Bone marrow (tissue), 2 donors: ENCODE results near the gene TRHDE.

Source experiments
- DNase-seq, 2 donors: peaks; one replicate each; lab custom pipeline; 2025; lab: John Stamatoyannopoulos, UW

Gene TRHDE, protein sequence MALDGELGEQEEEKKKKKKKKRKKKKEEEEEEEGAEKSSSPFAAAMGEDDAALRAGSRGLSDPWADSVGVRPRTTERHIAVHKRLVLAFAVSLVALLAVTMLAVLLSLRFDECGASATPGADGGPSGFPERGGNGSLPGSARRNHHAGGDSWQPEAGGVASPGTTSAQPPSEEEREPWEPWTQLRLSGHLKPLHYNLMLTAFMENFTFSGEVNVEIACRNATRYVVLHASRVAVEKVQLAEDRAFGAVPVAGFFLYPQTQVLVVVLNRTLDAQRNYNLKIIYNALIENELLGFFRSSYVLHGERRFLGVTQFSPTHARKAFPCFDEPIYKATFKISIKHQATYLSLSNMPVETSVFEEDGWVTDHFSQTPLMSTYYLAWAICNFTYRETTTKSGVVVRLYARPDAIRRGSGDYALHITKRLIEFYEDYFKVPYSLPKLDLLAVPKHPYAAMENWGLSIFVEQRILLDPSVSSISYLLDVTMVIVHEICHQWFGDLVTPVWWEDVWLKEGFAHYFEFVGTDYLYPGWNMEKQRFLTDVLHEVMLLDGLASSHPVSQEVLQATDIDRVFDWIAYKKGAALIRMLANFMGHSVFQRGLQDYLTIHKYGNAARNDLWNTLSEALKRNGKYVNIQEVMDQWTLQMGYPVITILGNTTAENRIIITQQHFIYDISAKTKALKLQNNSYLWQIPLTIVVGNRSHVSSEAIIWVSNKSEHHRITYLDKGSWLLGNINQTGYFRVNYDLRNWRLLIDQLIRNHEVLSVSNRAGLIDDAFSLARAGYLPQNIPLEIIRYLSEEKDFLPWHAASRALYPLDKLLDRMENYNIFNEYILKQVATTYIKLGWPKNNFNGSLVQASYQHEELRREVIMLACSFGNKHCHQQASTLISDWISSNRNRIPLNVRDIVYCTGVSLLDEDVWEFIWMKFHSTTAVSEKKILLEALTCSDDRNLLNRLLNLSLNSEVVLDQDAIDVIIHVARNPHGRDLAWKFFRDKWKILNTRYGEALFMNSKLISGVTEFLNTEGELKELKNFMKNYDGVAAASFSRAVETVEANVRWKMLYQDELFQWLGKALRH

GRCh38 chr12:72272091-72272661, at the start of gene TRHDE:
Gene TRHDE (plus strand): TSS chr12:72272370. CDS start chr12:72272644, 274 bp downstream.
- no peak for DNase-seq

DNA sequence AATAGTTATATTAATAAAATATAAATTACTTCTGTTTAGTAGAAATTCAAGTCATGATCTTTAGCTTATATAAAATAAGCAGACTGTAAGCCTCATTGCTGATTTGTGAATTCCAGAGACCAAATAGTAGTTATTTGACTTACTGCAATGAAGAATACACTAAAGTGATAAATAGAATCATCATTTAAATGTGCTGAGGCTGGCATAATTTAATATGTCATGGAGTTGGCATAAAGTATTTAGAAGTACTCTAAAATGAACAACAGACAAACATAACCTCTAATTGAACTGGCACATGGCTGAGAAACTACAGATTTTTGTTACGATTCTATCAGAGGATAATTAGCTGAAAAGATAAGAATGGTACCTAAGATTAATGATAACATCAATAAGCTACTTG, 45.7 kb upstream of the TRHDE start:
- no peak for DNase-seq

GRCh38 chr12:72228424-72228823, 43.7 kb upstream of the TRHDE start:
- DNase-seq: no peak

- no peak for DNase-seq
Measured at GRCh38 chr12:72230589-72230988, 41.6 kb upstream of the TRHDE start.

DNA sequence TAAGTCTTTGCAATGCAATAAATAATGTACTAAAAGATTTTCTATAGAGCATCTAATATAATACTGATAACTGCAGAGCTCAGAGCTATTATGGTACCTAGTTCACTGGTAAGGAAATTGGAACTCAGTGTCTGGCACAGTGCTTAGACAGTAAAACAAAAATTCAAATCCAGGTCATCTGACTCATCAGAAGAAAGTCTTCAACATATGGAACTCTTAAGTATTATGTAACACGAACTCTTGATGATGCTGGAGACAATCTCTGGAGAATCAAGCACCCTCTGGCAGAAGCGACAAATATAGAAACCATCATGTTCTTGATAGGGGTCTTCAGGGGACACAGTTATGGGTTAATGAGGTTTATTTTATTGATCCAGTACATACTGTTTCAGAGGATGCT, 37.3 kb upstream of the TRHDE start:
- DNase-seq: no peak

- no peak for DNase-seq
Measured at GRCh38 chr12:72236071-72236705, 36.0 kb upstream of the TRHDE start.

- no peak for DNase-seq
Measured at GRCh38 chr12:72241552-72241951, 30.6 kb upstream of the TRHDE start.

DNA sequence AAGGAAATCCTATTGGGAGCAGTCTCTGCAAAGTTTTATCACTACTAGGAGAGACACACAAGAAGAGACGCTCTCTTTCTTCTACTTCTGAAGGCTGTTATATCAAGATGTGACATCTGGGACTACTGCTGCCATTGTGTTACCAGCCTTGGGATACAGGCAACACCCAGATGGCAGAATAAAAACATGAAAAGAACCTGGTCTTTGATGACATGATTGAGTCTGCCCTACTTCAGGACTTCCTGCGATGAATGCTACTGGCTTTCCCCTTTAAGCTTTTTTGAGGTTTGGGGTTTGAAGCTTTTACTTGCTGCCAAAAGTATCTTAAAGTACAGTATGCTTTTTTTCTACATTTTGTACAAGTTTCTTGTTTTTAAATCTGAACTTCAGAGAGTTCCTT, 29.2 kb upstream of the TRHDE start:
- no peak for DNase-seq

DNA sequence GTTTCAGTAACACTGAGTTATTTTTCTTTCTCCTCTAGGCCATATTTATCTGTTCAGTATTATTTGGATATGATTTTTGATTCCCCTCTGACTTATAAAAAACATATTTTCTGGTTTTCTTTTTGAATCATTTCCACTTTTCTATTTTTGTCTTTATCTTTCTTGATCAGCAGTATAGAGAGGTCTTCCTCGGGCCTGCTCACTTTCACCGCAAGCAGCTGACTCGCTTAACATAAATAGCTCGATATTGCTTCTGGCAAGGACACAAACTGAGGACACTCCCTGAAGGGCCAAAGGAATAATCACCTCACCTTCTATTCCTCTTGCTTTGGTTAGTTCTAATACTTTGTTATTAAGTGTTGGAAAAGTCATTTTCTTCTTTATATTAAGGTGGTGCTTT, 25.8 kb upstream of the TRHDE start:
- no peak for DNase-seq

- DNase-seq: no peak
Measured at GRCh38 chr12:72250346-72250745, 21.8 kb upstream of the TRHDE start.

DNA sequence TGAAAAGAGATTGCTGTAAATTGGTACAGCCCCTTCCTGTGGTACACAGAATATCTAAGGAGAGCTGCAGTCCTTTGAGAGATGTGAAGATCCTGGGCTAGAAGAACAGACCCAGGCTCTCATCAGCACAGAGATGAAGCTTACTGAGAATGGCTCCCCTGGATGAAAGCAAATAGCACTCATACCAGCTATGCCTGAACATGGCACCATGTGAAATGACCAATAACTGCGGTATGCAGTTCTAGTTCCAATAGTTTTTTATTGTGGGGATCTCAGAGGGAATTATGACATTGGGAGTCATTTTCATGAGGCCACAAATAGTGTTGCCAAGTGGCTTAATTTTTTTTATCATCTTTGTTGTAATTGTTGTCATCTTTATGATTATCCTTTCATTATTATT, 15.4 kb upstream of the TRHDE start:
- no peak for DNase-seq

- DNase-seq: no peak
Measured at GRCh38 chr12:72261885-72262284, 10.3 kb upstream of the TRHDE start.

GRCh38 chr12:72264548-72265175, 7.5 kb upstream of the TRHDE start:
- DNase-seq: no peak

DNA sequence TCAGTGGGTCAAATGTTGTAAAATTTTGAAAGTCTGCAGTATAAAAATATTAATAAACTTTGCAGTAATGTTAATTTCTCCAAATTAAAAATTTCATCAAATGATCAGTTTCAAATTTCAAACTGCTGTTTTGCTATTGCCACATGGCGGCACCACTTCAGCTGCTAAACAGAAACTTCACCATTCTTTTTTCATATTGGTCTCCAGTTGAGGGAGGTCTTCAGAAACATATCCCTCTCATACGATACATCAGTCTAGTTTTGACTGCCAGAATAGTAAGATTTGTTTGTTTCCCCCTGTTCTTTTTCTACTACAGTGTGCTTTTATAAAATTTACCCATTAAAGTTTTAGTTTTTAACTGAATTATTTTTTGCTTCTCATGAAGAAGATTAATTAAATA, 4.2 kb upstream of the TRHDE start:
- no peak for DNase-seq

DNA sequence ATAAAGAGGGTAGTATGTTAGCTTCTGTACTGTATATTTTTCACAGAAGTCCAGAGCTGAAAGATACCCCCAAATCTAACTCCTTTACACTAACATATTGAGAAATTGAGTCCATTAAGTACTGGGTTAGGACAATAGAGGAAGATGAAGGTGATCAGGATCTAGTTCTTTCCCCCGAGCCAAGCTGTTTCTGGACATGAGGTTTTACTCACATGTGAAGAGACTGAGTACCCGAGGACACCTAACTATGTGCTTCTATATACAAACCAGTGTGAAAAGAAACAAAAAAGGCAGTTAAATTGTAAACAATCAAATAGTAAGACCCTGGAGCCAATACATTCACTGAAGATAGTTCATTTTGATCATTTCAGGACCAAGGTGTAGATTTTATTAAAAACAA, 3.8 kb upstream of the TRHDE start:
- no peak for DNase-seq

DNA sequence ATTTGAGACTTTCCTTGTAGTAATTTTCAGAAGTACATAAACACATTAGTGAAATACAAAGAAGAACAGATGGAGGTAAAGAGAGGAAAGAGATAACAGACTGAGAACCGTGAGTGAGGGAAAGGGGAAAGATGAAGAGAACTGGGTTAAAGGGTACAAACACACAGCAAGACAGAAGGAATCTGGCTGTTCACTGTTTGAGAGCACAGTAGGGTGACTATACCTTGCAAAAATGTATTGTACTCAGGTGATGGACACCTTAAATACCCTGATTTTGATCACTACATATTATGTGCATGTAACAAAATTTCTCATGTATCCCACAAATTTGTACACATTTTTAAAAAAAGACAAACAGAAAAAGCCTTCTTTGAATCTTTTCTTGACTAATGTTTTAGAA, 2.7 kb upstream of the TRHDE start:
- DNase-seq: no peak

GRCh38 chr12:72270246-72270645, 1.9 kb upstream of the TRHDE start:
- no peak for DNase-seq

DNA sequence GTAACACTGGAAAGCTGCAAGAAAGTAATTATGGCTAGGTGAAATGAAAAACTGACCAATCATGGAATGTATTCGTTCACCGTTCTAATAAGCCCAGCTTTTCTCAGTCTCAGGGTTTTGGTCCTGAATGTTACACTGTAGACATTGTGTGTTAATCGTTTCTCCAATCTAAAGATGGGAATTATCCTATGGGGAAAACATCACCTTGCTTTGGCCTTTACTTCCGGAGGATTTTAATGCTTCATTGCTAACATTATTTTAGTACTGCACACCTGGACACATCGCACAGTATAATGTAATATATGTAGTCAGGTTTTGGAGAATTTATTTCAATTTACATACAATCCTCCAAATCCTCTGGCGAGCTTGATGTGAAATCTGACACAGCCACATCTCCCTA, 1.2 kb upstream of the TRHDE start:
- no peak for DNase-seq

DNA sequence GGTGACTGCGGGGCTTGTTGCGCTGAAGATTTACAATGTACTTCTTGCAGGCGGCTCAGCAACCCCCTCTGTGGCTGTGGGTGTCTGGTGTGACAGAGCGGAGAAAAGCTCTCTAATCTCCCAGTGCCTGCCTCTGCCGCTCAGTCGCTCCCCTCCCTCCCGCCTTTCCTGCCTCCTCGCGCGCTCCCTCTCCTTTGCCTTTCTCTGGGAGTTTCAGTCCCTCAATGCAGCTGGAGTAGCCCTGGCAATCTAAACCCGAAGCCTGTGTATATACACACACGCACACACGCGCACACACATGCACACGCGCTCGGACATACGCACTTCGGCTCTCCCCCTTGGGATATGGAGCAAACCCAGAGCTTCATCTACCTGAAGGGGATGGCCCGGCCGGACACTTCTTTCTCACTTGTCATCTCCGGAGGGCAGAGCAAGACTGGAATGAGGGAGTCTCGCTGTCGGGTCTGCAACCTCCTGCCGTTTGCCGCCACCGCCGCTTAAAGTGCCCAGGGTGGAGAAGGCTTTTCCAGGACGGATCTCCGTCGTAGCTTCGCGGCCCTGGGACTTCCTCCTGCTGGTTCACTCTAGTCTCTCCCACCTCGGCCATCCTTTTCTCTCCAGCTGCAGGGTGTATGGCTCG, 599 bp upstream of the TRHDE start:
- DNase-seq: no peak

GRCh38 chr12:72272731-72273498, 745 bp downstream of the TRHDE start:
- DNase-seq: no peak
